Fibroblast of mammary gland (primary cell): ENCODE data around the gene PGM5.
A peak's percentile ranks its signal among the peaks of the same experiment; 100 is the strongest.

Source experiments
- DNase-seq: peaks from one replicate; pipeline ENCODE4 v3.0.0-alpha.2; 2010; ENCODE audit warnings: low read depth
- H3K4me3 ChIP-seq: 2 replicates; pipeline ENCODE4 v1.5.1; 2011; ENCODE audit warnings: low read depth, mild to moderate bottlenecking, low read length, moderate library complexity; ENCODE audit not compliant: control insufficient read depth
- TF ChIP-seq, protein P1 (sequence below): conservative IDR thresholded peaks from 2 replicates; pipeline ENCODE4 v1.5.1; 2011; ENCODE audit warnings: low read depth, low read length, inconsistent platforms; ENCODE audit not compliant: control insufficient read depth, insufficient read depth

PGM5 gene

DNA sequence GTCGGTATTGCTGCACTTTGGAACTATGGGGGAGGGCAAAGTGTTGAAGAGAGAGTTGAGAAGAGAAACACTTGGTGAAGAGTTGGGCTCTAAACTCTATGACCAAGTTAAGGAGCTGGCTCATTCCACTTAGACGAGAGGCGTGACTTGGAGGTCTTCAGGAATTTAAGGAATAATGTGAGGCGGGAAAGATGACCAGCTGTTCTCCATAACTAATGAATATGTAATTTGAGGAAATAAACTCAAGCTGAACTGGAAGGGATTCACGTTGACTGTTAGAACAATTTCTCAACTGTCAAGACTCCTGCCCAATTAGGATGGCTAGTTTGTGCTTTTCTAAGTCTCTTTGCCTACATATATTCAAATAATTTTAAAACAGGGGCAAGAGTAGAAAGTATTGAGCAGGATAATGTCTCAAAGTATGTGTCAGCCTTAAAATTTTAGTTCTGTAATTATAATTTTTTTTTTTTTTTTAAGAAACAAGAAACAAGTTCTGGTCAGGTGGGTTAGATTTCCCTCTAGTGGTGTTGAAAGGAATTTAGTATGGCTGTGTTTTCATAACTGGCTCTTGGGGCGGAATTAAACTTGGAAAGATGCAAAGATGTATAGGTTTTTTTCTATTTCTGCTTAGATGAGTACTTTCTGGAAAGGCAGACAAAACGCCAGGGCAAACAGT is 150.9 kb downstream of the PGM5 start:
- no peak overlapping the region for H3K4me3 ChIP-seq
- peak; percentile 40 for DNase-seq
- TF ChIP-seq, protein P1, sequence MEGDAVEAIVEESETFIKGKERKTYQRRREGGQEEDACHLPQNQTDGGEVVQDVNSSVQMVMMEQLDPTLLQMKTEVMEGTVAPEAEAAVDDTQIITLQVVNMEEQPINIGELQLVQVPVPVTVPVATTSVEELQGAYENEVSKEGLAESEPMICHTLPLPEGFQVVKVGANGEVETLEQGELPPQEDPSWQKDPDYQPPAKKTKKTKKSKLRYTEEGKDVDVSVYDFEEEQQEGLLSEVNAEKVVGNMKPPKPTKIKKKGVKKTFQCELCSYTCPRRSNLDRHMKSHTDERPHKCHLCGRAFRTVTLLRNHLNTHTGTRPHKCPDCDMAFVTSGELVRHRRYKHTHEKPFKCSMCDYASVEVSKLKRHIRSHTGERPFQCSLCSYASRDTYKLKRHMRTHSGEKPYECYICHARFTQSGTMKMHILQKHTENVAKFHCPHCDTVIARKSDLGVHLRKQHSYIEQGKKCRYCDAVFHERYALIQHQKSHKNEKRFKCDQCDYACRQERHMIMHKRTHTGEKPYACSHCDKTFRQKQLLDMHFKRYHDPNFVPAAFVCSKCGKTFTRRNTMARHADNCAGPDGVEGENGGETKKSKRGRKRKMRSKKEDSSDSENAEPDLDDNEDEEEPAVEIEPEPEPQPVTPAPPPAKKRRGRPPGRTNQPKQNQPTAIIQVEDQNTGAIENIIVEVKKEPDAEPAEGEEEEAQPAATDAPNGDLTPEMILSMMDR, result peak; percentile 51

DNA sequence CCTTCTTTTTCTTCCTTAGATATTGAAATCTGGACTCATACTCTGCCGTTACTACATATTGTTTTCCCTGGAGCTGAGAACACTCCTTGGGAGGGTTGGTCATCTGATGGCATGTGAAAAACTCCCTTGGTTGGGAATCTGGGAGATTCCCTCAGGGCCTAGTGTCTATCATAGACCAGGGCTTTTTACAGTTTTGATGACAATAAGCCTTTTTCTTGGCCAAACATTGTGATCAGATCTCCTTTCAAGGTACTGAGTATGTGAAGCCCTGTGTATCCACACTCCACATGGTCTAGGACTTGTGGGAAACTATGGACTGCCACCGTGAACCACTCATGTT is 151.4 kb downstream of the PGM5 start:
- no peak overlapping the region for H3K4me3 ChIP-seq
- DNase-seq, result no peak
- TF ChIP-seq, protein P1, result no peak

DNA sequence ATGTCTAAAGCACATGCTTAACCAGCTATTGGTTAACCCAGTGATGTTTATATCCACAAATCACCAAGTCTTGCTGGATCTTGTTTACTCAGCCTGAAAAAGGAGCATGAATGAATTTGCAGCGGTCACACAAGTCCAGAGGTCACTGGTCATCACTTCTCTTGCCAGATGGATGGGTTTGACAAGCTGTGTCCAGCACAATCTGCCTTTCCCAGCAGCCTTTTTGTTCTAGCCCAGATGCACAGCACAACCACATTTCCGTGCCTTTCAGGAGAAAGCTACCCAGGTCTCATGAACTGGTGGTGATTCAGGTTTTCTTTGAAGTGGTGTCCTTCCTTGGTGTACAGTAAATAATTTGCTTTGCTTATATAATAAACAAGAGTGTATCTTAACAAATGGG is 152.1 kb downstream of the PGM5 start:
- no peak for DNase-seq
- no peak overlapping the region for H3K4me3 ChIP-seq
- TF ChIP-seq, protein P1, result no peak

DNA sequence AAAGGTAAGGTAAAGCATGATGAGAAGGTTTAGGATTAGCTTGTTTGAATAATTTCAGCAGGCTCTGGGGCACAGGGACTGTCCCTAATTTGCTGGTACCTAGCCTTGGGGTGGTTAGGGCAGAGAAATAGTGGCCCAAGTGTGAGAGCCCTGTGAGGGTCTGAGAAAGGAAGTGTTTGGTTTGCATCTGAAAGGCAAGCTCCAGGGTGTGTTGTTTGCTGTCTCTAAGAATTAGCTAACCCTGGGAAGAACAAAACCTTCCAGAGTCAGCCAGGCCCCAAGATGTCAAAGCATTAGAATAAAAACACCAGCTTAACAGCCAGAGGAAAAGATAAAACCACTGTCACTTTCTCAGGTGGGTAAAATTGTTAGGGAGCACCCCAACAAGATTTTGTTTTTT is 153.3 kb downstream of the PGM5 start:
- no peak overlapping the region for H3K4me3 ChIP-seq
- TF ChIP-seq, protein P1, result no peak
- no peak for DNase-seq

DNA sequence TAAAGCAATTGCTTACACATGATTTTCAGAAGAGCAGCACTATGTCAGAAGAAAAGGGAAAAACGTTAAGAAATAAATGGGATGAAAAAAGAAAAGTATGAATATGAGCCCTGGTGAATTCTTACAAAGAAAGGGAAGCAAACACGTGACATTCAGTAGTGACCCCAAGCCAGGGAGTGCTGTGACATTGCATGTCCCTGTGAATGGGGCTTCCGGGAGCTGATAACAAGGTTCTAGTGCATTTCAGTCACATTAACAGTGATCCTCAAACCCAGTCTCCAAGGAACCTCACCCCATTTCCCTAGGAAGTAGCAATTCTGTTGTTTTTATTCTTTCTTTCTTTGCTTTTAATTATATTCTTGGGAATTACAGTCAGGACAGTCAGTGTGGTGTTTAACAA is 157.0 kb downstream of the PGM5 start:
- no peak for DNase-seq
- H3K4me3 ChIP-seq, result no peak overlapping the region
- TF ChIP-seq, protein P1, result no peak

DNA sequence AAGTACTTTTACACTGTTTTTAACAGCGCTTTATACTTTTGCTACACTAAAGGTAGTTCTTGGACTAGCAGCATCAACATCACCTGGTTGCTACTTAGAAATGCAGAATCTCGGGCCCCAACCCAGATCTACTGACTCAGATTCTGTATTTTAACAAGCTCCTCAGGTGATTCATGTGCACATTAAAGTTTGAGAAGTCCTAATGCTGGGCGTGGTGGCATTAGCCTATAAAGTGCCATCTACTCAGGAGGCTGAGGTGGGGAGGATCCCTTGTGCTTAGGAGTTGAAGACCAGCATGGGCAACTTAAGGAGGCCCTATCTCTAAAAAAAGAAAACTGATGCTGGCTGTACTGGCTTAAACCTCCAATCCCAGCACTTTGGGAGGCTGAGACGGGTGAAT is 157.6 kb downstream of the PGM5 start:
- no peak for DNase-seq
- TF ChIP-seq, protein P1, result no peak
- H3K4me3 ChIP-seq, result no peak overlapping the region
